ENCODE measurements around the gene ARF5.

DNA sequence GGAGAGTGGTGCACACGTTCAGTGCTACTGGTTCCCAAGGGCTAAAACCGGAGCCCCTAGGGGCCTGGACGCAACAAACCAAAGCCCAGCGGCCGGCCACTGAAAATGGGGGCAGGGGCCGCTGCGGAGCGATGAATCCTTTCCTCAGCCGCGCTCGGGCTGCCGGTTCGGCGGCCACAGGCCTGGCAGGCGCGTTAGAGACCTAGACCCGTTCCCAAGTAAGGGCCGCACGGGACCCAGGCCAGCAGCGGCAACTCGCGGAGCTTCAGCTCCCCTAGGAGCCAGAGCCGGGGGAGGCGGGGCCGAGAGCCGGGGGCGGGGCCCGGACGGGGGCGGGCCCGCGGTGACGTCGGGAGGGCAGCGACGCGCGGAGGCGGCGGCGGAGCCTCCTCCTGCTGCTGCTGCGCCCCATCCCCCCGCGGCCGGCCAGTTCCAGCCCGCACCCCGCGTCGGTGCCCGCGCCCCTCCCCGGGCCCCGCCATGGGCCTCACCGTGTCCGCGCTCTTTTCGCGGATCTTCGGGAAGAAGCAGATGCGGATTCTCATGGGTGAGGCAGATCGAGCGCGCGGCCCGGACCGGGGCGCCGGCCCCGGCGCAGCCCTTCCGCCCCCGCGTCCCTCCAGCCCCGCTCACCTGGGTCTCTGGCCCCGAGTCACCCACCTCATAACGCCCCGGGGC lies at the start of gene ARF5:
- TF ChIP-seq EZH2phosphoT487 (IDR thresholded peaks at IDR 0.05; ENCODE audit: insufficient read depth, low read depth), result no peak
- no peak for TF ChIP-seq EZH2 (IDR thresholded peaks at IDR 0.05; ENCODE audit: insufficient read depth, poor library complexity, severe bottlenecking)
